Nephron (organoid): Measurements from ENCODE around the gene MYLK.
A peak's percentile ranks its signal among the peaks of the same experiment; 100 is the strongest.

Source experiments
- H3K27ac Mint-ChIP-seq, 3 experiments: 2 replicates each; pipeline ENCODE4 v1.8.0; 2020; ENCODE audit warnings: mixed read lengths in 3 of 3, mild to moderate bottlenecking in 2 of 3, moderate library complexity in 1 of 3
- H3K27me3 Mint-ChIP-seq: 2 replicates; pipeline ENCODE4 v1.8.0; 2021; ENCODE audit warnings: low read depth, mild to moderate bottlenecking, moderate library complexity, mixed read lengths
- H3K36me3 Mint-ChIP-seq: 2 replicates; pipeline ENCODE4 v1.8.0; 2020; ENCODE audit warnings: low read depth, mixed read lengths
- H3K4me1 Mint-ChIP-seq: 2 replicates; pipeline ENCODE4 v1.8.0; 2020; ENCODE audit warnings: mixed read lengths
- H3K4me3 Mint-ChIP-seq, 3 experiments: 2 replicates each; pipeline ENCODE4 v1.8.0; 2020; ENCODE audit warnings: mild to moderate bottlenecking in 3 of 3, mixed read lengths in 3 of 3, moderate library complexity in 2 of 3
- H3K9me3 Mint-ChIP-seq: 2 replicates; pipeline ENCODE4 v1.8.0; 2020; ENCODE audit warnings: mixed read lengths
- CTCF ChIP-seq, 3 experiments: fragments of 200-600 bp; sonication (generic); IDR thresholded peaks; one replicate each; pipeline ENCODE4 v1.5.0; 2021; ENCODE audit warnings: antibody characterized with exemption in 3 of 3; ENCODE audit not compliant: unreplicated experiment in 3 of 3

MYLK gene

GRCh38 chr3:123785602-123786001 is 98.5 kb downstream of the MYLK start:
- Mint-ChIP-seq H3K4me3 (no peak overlapping the region), H3K4me1 (peaks cover 50% of the 10 kb centered on the region), H3K27me3 (no peaks in the 10 kb centered on the region), H3K36me3 (no peaks in the 10 kb centered on the region), H3K27ac (no peak overlapping the region), H3K9me3 (no peaks in the 10 kb centered on the region)
- TF ChIP-seq CTCF (IDR thresholded peaks at IDR 0.05; ENCODE audit: unreplicated experiment in 3 of 3): no peak

GRCh38 chr3:123783811-123784210 is 100.3 kb downstream of the MYLK start:
- H3K4me3 Mint-ChIP-seq: no peak overlapping the region
- no peaks in the 10 kb centered on the region for H3K9me3 Mint-ChIP-seq
- no peaks in the 10 kb centered on the region for H3K36me3 Mint-ChIP-seq
- no peak for TF ChIP-seq CTCF (IDR thresholded peaks at IDR 0.05; ENCODE audit: unreplicated experiment in 3 of 3)
- H3K4me1 Mint-ChIP-seq: peaks cover 45% of the 10 kb centered on the region
- peak overlapping the region in 2 of 3 experiments; percentile 50 to 58 for H3K27ac Mint-ChIP-seq
- no peaks in the 10 kb centered on the region for H3K27me3 Mint-ChIP-seq

DNA sequence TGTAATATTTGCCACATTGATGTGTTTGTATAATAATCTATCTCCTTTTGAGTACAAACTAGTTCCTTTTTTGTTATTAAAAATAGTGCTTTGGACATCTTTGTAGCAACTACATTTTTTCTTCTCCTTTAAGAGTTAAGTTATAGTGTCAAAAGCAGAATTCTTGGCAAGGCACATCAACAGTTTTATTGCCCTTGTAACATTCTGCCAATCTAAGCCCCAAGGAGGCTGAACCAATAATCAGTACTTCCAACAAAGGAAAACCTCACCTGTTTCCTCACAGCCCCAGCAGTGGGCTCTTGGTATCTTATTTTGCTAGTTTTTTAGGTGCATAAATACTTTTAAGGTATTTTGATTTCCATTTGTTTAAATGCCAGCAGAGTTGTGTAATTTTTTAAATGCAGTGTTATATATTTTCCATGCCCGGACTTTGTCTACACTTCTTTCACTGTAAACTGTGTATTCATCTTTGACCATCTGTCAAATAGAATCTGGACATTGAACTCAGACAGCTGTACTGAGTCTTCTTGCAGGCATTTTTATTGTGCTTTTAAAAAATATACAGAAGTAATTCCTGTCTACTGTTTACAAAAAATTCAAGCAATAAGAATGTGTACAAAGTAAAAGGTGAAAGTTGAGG is 101.0 kb downstream of the MYLK start:
- TF ChIP-seq CTCF (IDR thresholded peaks at IDR 0.05; ENCODE audit: unreplicated experiment in 3 of 3): no peak
- Mint-ChIP-seq H3K4me3 (no peak overlapping the region), H3K27me3 (no peaks in the 10 kb centered on the region), H3K4me1 (peaks cover 42% of the 10 kb centered on the region), H3K27ac (peak overlapping the region in 2 of 3 experiments; percentile 50 to 58), H3K9me3 (no peaks in the 10 kb centered on the region), H3K36me3 (no peaks in the 10 kb centered on the region)

DNA sequence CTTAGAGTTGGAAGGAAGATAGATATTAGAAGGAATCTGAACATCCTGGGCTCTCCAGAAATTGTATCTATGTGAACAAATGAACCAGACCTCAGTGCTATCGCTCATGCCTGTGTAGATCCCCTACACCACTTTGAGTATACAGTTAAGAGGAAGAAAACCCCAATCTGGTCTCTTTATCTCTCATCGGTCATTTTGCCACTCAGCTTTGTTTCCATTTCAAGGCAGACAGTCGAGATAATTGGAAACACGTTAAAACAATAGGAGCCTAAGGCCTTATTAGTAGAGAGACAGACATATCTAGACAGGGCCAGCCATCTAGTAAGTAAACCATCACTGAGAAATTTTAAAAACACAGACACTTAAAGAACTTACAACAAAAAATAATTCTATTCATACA is 101.6 kb downstream of the MYLK start:
- no peak overlapping the region for H3K4me3 Mint-ChIP-seq
- TF ChIP-seq CTCF (IDR thresholded peaks at IDR 0.05; ENCODE audit: unreplicated experiment in 3 of 3): no peak
- peaks cover 46% of the 10 kb centered on the region for H3K4me1 Mint-ChIP-seq
- H3K27ac Mint-ChIP-seq: peak overlapping the region in 2 of 3 experiments; percentile 6 to 58
- no peaks in the 10 kb centered on the region for H3K9me3 Mint-ChIP-seq
- no peaks in the 10 kb centered on the region for H3K27me3 Mint-ChIP-seq
- no peaks in the 10 kb centered on the region for H3K36me3 Mint-ChIP-seq

- H3K4me1 Mint-ChIP-seq: peaks cover 46% of the 10 kb centered on the region
- no peaks in the 10 kb centered on the region for H3K36me3 Mint-ChIP-seq
- no peak overlapping the region for H3K4me3 Mint-ChIP-seq
- peak overlapping the region in 2 of 3 experiments; percentile 6 to 58 for H3K27ac Mint-ChIP-seq
- TF ChIP-seq CTCF (IDR thresholded peaks at IDR 0.05; ENCODE audit: unreplicated experiment in 3 of 3): no peak
- H3K27me3 Mint-ChIP-seq: no peaks in the 10 kb centered on the region
- no peaks in the 10 kb centered on the region for H3K9me3 Mint-ChIP-seq
Measured at GRCh38 chr3:123781571-123782275, 102.4 kb downstream of the MYLK start.

DNA sequence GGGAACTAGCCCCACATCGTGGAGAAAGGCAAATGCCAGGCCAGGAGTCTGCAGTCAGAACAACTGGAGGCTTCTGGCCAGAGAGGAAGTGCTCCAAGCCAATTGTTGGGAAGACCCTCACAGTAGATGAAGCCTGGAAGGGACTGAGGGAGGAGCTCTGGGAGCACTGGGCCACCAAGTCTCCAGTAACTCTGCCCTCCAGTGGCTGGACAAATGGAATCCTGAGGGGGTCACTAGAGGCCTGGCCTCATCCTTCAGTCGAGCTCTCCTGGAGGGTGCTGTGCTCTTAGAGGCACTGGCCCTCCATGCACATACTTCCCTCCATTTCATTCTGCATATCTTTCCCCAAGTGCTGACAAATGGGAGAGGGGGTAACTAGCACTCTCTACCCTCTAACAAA is 103.0 kb downstream of the MYLK start:
- Mint-ChIP-seq H3K4me3 (no peak overlapping the region), H3K4me1 (peaks cover 46% of the 10 kb centered on the region), H3K9me3 (no peaks in the 10 kb centered on the region), H3K27ac (no peak overlapping the region), H3K36me3 (no peaks in the 10 kb centered on the region), H3K27me3 (no peaks in the 10 kb centered on the region)
- TF ChIP-seq CTCF (IDR thresholded peaks at IDR 0.05; ENCODE audit: unreplicated experiment in 3 of 3): no peak
